Glomerular visceral epithelial cell (primary cell): ENCODE data around the gene TFAM.

Experiments used
- DNase-seq: peaks from one replicate; pipeline ENCODE4 v3.0.0-alpha.2; 2016; ENCODE audit errors: extremely low spot score

Gene TFAM

DNA sequence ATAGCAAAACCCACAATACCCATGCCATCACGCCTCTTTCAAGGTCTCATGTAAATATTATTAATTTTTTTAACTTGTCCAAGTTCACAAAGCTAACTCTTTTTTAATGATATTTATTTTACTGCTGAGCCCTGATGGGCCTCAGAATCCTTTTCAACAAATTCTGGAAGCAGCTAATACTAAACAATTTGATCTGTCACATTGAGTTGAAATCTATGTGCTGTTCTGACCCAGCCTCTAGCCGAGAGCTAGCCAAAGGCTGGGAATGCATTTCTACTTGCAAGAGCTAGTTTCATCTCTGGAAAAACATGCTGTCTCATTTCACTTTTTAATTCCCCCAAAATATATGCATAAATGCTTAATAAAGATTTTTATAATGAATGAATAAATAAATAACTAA is 47.9 kb downstream of the TFAM start:
- DNase-seq = no peak

DNA sequence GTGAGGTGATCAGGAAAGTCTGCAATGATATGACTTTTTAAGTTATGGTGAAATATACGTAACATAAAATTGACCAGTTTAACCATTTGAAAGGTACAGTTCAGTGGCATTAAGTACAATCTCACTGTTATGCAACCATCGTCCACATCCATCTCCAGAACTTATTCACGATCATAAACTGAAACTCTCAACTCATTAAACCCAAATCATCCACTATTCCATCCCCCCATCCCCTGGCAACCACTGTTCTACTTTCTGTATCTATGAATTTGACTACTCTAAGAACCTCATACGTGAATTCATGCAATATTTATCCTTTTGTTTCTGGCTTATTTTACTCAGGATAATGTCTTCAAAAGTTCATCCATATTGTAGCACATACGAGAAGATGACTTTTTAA is 48.4 kb downstream of the TFAM start:
- no peak for DNase-seq

DNA sequence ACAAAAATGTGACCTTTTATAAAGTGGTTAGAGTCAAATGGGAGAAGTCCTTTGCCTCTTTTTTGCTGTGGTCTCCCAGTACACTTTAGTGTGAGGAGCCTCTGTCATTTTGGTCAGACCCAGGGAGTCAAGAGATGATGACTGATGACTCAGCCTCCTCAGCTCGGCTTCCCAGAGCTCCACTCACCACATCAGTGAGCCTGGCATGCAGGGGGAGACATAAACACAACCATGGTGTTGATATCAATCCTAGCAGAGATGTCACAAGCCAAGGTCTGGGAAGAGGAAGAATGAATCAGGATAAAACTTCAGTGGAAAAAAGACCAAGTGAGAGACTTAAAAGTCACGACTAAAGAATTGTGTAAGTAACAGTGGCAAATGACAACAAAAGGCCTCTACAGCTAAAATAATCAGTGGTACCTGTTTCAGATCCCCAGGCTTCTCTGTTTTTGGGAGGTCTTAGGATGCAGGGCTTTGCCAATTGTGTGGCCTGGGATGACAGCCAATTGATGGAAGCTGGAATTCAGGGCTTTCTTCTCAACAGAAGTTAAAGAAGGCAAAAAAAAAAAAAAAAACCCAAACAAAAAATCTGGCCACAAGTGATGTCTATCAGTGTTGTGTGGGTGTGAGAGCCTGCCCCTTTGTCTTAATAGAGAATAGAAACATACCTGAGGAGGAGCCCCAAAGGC is 50.2 kb downstream of the TFAM start:
- peak; percentile 99 for DNase-seq

DNA sequence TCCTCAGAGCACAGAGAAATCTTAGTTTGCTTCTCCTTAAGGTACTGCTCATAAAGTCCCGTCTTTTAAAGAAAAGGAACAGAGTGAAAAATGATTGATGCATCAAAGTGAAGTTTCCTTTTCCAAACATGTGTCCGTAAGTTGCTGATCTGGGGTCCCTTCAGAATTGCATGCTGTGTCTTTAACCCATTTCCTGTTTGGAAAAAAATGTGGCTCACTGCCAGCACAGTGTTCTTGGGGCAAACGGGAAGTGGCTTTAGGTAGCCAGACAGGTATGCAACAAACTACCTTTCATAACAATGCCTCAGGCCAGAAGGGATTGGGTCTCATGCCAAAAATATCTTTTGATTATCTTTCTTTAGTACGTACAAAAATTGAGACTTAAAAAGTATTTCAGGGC is 50.9 kb downstream of the TFAM start:
- DNase-seq = peak; percentile 84

DNA sequence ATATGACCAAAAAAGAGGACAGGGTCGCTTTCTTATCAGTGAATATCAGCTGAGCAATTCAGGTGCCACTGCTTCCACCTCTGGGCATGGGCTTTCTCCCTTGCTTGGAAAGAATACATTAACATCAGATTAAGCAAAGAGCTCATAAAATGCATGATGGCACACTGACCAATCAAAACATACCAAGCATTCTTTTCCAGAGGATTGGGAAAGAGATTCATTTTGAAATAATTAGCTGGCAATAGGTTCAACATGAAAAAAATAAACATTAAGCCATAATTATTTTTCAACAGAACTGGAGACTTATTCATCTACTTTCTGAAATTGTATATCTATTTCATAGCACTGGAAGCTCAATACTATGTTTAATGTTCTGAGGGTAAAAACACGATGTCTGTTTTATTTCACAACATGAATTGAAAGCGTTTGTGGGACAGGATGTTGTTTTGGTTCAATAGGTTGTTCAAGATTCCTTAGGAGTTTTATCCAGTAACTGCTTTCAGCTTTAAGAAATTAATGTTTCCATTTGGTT is 53.2 kb downstream of the TFAM start:
- peak; percentile 72 for DNase-seq

DNA sequence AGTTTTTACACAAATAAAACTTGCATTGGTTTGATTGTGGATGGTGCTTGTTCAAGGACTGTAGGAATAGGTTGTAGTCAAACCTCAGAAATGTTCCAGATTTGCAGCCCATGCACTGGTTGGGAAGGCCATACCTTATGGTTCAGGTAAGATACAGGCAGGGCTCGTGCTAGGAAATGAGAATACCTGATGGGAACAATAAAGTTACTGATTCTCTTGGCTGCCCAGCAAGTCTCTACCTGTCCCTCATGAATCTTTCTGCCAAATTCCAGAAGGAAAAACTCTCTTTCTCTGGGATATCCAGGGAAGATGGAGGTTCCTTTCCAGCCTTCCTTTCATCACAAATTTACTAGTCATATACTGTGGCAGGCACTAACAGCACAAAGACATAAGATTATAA is 53.8 kb downstream of the TFAM start:
- no peak for DNase-seq

DNA sequence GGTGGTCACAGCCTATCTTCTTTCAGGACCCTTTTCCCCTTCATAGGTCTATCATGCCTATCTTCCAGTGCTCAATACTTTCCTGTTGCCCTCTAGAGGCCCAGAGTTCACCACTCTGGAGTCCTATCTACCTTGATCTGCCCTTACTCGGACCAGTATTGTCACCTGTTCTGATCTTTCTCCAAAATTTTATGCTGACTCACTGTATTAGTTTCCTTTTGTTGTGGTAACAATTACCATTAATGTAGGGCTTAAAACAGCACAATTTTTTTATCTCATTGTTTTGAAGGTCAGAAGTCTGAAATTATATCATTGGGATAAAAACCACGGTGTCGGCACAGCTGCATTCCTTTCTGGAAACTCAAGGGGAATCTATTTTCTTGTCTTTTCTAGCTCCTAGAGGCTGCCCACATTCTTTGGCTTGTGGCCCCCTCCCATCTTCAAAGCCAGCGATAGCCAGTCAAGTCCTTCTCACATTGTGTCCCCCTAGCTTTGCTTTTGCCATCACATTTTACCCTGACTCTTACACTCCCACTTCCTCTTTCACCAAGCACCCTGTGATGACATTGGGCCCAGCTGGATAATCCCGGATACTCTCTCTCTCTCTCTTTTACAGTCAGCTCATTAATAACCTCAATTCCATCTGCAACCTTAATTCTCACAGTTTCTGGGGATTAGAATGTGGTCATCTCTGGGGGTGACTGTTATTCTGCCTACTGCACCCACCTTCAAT is 54.6 kb downstream of the TFAM start:
- no peak for DNase-seq

DNA sequence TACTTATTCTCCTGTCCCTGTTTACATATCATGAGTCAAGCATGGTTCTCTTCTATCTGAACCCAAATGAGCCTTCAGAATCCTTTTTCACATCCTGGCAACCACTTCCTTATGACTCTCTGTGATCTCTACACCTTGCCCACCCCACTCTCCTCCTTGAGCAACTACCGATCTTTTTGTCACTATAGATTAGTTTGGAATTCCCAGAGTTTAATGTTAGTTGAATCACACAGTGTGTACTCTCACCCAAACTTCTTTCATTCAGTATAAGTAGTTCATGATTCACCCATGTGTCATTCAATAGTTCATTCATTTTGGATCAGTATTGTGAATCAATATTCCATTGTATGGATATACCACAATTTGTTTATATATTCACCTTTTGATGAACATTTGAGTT is 55.3 kb downstream of the TFAM start:
- no peak for DNase-seq

DNA sequence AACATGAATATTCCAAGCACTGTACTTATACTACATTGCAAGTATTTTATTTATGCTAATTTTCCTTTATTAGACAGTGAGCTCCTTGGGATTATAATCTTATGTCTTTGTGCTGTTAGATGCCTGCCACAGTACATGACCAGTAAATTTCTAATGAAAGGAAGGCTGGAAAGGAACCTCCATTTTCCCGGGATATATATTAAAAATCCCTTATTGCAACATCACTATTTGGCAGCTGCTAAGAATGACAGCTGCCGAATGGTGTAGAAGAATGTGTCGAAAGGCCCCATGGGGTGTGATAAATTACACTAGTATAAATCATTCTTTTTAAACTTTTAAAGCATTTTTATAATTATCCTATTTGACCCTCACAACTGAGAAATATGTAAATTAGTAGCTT is 59.1 kb downstream of the TFAM start:
- no peak for DNase-seq

DNA sequence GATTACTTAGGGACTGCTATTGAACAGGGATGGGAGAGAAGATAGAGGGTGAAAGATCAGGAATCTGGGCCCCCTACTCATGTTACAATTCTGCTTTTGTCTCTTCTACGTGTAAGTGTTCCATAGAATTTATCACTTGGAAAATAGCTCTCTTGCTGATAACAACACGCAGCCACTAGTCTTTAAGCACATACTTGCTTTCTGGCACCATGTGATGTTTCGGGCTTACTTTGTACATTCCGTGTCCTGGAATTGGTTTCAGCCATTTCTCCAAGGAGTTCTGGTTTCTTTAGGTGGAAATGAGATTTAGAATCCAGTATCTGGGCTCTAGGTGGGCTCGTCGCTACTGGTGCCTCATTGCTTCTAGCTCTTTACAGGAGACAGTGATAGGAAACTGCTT is 59.7 kb downstream of the TFAM start:
- DNase-seq = no peak

DNA sequence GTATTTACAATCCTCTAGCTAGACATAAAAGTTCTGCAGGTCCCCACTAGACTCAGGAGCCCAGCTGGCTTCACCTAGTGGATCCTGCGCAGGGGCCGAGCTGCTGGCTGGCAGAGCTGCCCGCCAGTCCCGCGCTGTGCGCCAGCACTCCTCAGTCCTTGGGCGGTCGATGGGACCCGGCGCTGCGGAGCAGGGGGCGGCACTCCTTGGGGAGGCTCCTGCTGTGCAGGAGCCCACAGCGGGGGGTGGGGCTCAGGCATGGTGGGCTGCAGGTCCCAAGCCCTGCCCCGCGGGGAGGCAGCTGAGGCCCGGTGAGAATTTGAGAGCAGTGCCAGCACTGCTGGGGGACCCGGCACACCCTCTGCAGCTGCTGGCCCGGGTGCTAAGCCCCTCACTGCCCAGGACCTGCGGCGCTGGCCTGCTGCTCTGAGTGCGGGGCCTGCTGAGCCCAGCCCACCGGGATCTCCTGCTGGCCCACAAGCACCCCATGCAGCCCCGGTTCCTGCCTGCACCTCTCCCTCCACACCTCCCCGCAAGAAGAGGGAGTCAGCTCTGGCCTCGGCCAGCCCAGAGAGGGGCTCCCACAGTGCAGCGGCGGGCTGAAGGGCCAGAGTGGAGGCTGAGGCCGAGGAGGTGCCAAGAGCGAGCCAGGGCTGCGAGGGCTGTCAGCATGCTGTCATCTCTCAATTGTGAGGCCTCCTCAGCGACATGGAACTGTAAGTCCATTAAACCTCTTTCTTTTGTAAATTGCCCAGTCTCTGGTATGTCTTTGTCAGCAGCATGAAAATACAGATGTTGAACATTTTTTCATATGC is 63.1 kb downstream of the TFAM start:
- no peak for DNase-seq
